Fibroblast of skin of abdomen (primary cell): ENCODE results near the gene BPIFB1.

ENCODE experiments used
- DNase-seq: peaks from one replicate; pipeline ENCODE4 v3.0.0-alpha.2; 2013

BPIFB1 gene

GRCh38 chr20:33273117-33273851 is 9.7 kb upstream of the BPIFB1 start:
- no peak for DNase-seq

- DNase-seq: no peak
Measured at GRCh38 chr20:33275215-33275614, 7.8 kb upstream of the BPIFB1 start.

GRCh38 chr20:33275871-33276270 is 7.1 kb upstream of the BPIFB1 start:
- no peak for DNase-seq

GRCh38 chr20:33276303-33277113 is 6.5 kb upstream of the BPIFB1 start:
- no peak for DNase-seq

- no peak for DNase-seq
Measured at GRCh38 chr20:33277471-33278441, 5.3 kb upstream of the BPIFB1 start.

- DNase-seq: no peak
Measured at GRCh38 chr20:33278700-33279099, 4.3 kb upstream of the BPIFB1 start.

GRCh38 chr20:33279261-33279910 is 3.6 kb upstream of the BPIFB1 start:
- no peak for DNase-seq

- DNase-seq: no peak
Measured at GRCh38 chr20:33280000-33280680, 2.9 kb upstream of the BPIFB1 start.

GRCh38 chr20:33280775-33281174 is 2.2 kb upstream of the BPIFB1 start:
- no peak for DNase-seq

- DNase-seq: no peak
Measured at GRCh38 chr20:33281550-33282146, 1.4 kb upstream of the BPIFB1 start.

GRCh38 chr20:33282196-33282934 is 649 bp upstream of the BPIFB1 start:
- DNase-seq: no peak

GRCh38 chr20:33284284-33284683 is 1.3 kb downstream of the BPIFB1 start:
- DNase-seq: no peak

GRCh38 chr20:33284937-33285336 is 1.9 kb downstream of the BPIFB1 start:
- no peak for DNase-seq

GRCh38 chr20:33285861-33286495 is 3.0 kb downstream of the BPIFB1 start:
- DNase-seq: no peak

GRCh38 chr20:33287884-33288283 is 4.9 kb downstream of the BPIFB1 start:
- no peak for DNase-seq

GRCh38 chr20:33290852-33291251 is 7.8 kb downstream of the BPIFB1 start:
- no peak for DNase-seq

GRCh38 chr20:33291416-33291815 is 8.4 kb downstream of the BPIFB1 start:
- no peak for DNase-seq

GRCh38 chr20:33291830-33292355 is 8.9 kb downstream of the BPIFB1 start:
- no peak for DNase-seq

- no peak for DNase-seq
Measured at GRCh38 chr20:33296206-33296605, 13.2 kb downstream of the BPIFB1 start.

GRCh38 chr20:33298391-33298790 is 15.4 kb downstream of the BPIFB1 start:
- no peak for DNase-seq
